Activated gamma-delta T cell (primary cell): ENCODE measurements around the gene CFAP65.

ENCODE experiments used
- DNase-seq: peaks from one replicate; lab custom pipeline; 2025; lab: John Stamatoyannopoulos, UW

Gene CFAP65

GRCh38 chr2:219016721-219017120 is 24.6 kb downstream of the CFAP65 start:
- DNase-seq, result no peak

DNA sequence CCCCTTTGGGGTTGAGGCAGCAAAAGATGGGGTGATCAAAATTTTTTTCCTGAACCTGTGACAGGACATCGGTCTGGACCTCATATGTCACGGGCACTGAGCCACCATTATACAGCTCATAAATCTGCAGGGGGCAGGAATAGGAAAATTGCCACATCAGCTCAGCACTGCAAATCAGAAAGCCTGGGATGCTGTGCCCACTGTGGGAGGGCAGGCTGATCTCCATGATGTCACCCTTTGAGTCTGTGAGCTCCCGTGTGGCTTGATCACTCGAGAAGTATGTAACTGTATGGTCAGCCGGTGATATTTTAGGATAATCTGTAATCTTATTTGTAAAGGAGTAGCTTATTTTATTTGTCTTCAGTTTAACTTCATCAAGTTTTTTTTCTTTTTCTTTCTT is 30.4 kb downstream of the CFAP65 start:
- DNase-seq, result no peak

- DNase-seq, result no peak
Measured at GRCh38 chr2:219010162-219010756, 31.1 kb downstream of the CFAP65 start.

DNA sequence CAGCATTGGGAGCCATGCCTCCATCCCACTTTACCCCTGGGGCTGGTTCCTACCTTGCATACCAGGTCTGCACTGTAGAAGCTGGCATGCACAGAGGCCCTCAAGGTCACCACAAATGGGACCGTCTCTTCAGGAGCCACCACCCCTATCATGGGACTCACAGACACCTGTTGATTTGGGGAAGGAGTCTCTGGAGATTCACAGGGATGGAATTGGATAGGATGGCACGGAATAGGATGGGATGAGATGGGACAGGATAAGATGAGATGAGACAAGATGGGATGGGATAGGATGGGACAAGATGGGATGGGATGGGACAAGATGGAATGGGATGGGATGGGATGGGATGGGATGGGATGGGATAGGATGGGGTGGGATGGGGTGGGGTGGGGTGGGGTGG is 32.0 kb downstream of the CFAP65 start:
- DNase-seq, result no peak

GRCh38 chr2:219003979-219004378 is 37.3 kb downstream of the CFAP65 start:
- no peak for DNase-seq

- no peak for DNase-seq
Measured at GRCh38 chr2:219003267-219003634, 38.1 kb downstream of the CFAP65 start.

DNA sequence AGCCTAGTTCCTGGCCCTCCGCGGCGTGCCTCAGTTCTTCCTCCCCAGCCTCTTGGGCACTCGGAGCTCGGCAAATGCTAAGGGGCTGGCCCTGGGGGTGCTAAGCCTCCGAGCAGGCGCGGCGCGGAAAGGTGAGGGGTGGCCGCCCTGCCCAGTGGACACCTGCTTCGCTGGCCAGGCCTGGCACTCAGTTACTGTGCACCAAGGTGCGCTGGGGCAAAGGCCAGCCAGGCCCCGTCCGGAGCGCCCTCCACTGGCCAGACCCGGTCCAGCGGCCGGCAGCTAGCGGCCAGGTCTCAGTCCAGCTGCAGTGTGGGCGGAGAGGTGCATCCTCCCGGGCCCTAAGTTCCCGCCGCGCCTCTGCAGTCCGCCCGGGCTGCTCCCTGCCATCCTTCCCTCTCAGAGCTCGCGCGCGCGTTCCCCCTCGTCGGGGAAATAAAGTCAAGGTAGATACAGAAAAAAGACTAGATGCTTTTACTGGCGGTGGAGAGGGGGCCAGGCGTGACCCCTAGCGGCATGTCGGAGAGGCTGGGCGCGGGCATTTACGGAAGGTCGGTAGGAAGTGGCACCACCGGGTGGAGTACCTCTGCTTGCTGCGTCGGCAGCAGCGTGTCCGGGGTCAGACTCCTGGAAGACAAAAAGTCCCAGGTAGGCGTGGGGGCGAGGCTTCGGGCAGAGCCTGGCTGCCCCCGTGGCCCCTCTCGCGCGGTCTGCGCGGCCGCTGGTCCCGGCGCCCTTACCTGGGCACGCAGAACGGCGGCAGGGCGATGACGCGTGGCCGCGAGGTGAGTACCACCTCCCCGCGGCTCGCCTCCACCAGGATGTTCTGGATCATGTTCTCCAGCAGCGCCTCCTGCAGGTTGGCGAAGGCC is 38.7 kb downstream of the CFAP65 start:
- DNase-seq, result no peak

GRCh38 chr2:219001577-219002394 is 39.5 kb downstream of the CFAP65 start:
- no peak for DNase-seq

GRCh38 chr2:219001100-219001576 is 40.2 kb downstream of the CFAP65 start:
- no peak for DNase-seq

DNA sequence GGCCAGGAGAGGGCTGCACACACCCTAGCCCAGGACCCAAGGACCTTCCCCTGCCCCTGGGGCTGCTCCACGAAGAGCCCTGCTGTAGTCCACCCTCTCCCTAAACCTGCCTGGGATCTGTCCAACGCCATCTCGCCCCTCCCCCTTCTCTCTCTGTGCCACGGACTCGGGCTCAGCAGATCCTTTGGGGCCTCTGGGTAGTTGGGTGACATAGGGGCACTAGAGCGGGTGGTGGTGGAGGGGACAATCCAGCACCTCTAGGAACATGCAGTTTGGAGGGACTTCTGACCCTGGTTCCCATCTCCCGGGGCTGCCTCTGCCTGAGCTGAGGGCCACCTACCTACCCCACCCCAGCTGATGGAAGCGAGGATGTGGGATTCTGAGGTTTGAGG is 40.8 kb downstream of the CFAP65 start:
- no peak for DNase-seq

DNA sequence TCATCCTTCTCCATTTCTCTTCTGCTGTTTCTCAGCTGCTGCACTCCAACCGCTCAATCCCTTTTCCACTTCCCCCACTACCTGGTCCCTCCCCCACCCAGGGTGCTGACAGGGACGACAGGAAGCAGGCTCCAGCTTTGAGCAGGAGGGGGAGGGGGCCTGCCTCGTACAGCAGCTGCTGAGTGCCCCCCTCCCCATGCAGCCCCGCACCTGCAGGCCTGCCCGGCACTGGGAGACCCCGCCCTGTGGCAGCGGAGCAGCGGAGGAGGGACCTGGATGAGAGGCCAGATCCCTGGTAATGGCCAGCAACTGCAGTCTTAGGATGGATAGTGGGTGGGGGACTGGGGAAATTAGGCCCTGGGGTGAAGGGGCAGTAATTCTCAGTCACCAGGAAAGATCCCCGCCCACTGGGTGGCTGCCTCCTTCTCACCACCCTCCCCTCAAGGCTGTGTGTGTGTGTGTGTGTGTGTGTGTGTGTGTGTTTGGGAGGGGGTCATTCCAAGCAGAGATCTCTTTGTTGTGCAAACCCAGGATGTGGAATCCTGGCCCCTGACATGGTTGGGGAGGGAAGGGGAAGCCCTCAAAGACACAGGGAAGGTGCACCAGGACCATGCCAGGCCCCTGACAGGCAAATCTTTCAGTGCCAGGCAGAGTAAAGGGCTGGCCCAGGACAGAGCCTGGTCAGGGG is 41.3 kb downstream of the CFAP65 start:
- DNase-seq, result no peak

- DNase-seq, result no peak
Measured at GRCh38 chr2:218999021-218999880, 42.1 kb downstream of the CFAP65 start.

DNA sequence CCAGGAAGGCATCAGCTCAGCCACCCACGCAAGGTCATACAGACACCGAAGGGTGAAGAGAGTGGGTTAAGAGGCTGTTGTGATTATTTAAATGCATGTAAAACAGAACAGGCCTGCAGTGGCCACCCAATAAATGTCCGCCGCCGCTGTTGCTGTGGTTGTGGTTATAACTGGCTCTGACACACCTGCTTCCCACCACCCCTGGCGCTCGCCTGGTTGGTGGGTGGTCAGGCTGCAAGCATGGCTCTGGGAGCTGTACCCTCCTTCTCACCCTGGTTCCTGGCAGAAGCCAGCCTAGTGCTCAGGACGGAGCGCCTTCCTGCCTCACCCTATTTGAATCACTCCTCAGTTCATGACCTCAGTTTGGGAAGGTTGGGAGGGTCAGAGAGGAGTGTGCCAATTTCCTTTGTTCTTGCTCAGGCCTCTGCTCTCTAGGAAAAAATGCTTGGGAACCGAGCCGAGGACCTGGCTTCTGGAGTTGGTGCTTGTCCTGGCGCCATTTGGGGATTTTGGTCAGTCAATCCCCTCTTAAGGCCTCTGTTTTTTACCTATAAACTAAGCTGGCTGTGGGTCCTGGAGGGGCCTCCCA is 42.8 kb downstream of the CFAP65 start:
- no peak for DNase-seq

DNA sequence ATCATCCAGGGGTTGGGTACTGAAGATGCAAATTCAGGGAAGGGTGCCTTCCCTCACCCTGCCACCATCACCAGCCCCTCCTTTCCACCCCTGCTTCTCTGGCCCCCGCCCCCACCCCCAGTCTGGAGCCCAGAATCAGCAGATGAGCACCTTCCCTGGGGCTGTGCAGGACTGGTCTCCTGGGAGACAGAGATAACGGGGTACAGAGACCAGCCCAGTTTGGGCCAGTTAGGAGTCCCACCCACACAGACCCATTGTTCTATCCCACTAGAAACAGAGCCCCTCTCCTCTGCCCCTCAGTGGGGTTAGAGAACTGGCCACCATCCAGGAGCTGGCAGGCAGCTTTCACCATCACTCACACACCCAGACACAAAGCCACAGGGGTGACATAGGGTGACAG is 43.6 kb downstream of the CFAP65 start:
- DNase-seq, result no peak

DNA sequence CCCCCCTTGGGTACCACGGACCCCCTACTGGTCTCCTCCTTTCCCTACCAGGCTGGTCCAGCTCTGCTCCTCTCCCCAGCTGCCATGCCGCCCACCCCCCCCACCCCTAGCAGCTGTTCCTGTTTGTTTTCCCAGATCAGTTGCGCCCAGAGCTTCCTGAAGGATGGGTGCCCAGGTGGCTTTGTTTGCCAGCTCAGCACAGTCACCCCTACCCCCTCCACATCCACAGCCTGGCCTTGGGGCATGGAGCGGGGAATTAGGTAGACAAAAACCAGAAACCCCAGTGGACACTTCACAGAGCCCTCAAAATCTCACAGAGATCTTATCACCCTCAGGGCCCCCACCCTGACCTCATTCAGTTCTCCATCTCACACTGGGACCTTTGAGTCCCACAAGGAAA is 44.4 kb downstream of the CFAP65 start:
- DNase-seq, result no peak

- DNase-seq, result no peak
Measured at GRCh38 chr2:218995972-218996711, 45.2 kb downstream of the CFAP65 start.

DNA sequence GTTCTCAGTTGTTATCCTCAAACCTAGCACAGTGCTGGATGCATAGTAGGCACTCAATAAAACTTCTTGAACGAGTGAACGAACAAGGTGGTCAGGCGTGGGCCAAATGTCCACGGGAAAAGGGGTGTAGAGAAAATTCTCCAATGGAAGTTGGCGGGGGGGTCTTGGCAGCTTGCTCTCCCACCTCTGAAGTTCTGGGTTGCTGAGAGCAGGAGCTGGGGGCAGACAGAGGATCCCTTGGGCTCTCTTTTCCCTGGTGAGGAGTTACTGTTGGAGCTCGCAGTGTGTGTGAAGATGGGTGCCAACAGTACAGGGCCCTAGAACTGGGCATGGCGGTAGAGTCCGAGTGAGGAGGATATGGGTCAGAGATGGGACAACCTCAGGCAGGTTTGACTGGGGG is 45.8 kb downstream of the CFAP65 start:
- DNase-seq, result no peak

- DNase-seq, result no peak
Measured at GRCh38 chr2:218993345-218994315, 47.7 kb downstream of the CFAP65 start, which contains the start of gene CRYBA2. CRYBA2 (minus strand) TSS chr2:218993422; CDS start chr2:218993176, 246 bp downstream.
